Measurements from ENCODE around the gene EYA2.
"Not testable (repeated sequence)": the region's sequence is repeated elsewhere in the genome, so short reads cannot be mapped to it uniquely, and the experiment has no call there.

- not testable (repeated sequence) for TF ChIP-seq POLR2A, CTCF (IDR thresholded peaks at IDR 0.05)
These were observed 311.9 kb downstream of the EYA2 start for GRCh38 chr20:47206552-47206951.

All from adrenal gland (tissue), 5 donors.